Naive B cell (primary cell): ENCODE data around the gene CRMP1. TPM values are rescaled to one million over a fixed set of nuclear protein-coding genes. Genes with fewer than 3 reads are reported as not detected.

Experiments used
- ATAC-seq, 2 donors: fragments of 150-1000 bp; cut with Tn5 transposase; 2 replicates each; pipeline ENCODE4 v1.10.0; 2021; ENCODE audit warnings: low read depth in 2 of 2, mild to moderate bottlenecking in 2 of 2, moderate library complexity in 2 of 2
- DNase-seq: peaks from one replicate; pipeline ENCODE4 v3.0.0; 2022
- H3K27ac Mint-ChIP-seq, 6 donors: one replicate each; pipeline ENCODE4 v1.8.0; 2020 to 2022; ENCODE audit warnings: mild to moderate bottlenecking in 6 of 6, mixed read lengths in 6 of 6, moderate library complexity in 5 of 6, inconsistent platforms in 2 of 6
- H3K27me3 Mint-ChIP-seq, 3 donors: one replicate each; pipeline ENCODE4 v1.8.0; 2021 to 2022; ENCODE audit warnings: mixed read lengths in 3 of 3, mild to moderate bottlenecking in 1 of 3
- H3K36me3 Mint-ChIP-seq, 2 donors: one replicate each; pipeline ENCODE4 v1.8.0; 2020 to 2022; ENCODE audit warnings: mixed read lengths in 2 of 2, inconsistent platforms in 1 of 2, mild to moderate bottlenecking in 1 of 2
- H3K4me1 Mint-ChIP-seq, 3 donors: one replicate each; pipeline ENCODE4 v1.8.0; 2020 to 2022; ENCODE audit warnings: mixed read lengths in 3 of 3, inconsistent platforms in 1 of 3, mild to moderate bottlenecking in 1 of 3, moderate library complexity in 1 of 3
- H3K4me3 Mint-ChIP-seq, 8 donors: one replicate each; pipeline ENCODE4 v1.8.0; 2020 to 2022; ENCODE audit warnings: mild to moderate bottlenecking in 8 of 8, mixed read lengths in 8 of 8, moderate library complexity in 8 of 8, inconsistent platforms in 2 of 8
- H3K9me3 Mint-ChIP-seq, 7 donors: one replicate each; pipeline ENCODE4 v1.8.0; 2020 to 2022; ENCODE audit warnings: mixed read lengths in 7 of 7, mild to moderate bottlenecking in 5 of 7, inconsistent platforms in 2 of 7, moderate library complexity in 1 of 7
- polyA plus RNA-seq, 6 donors: library from polyadenylated mRNA; unstranded; fragments of 300-500 nt; fragmentation: Illumina TruSeq; gene quantifications; one replicate each; pipeline ENCODE4 v1.2.3, GENCODE V29; 2021; ENCODE audit warnings: low read depth in 6 of 6

Gene CRMP1
- polyA plus RNA-seq, 6 donors from 2014 or later, result 0.49 to 3.5 (median 1.3) TPM; not detected in 1

DNA sequence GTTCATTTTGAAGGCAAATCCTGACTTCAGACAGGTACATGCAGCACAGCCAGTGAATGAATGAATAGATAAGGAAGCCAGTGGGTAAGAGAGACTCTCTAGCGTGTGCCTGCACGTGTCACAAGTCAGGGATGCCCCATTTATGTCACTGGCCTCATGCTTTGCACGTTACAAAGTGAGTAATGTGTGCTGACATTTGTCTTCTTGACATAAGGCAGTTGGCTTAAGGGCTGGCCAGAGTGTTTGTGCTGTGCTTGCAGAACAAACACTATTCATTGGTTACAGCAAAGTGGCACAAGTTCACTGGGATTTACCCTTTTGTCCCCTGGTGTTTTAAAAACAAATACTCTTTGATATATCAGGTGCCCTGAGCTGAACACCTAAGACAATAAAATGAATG lies 55.9 kb downstream of the CRMP1 start:
- H3K4me3 Mint-ChIP-seq, result no peak overlapping the region
- no peaks in the 10 kb centered on the region for H3K36me3 Mint-ChIP-seq
- no peaks in the 10 kb centered on the region for H3K9me3 Mint-ChIP-seq
- ATAC-seq (no peak), DNase-seq (no peak)
- H3K27me3 Mint-ChIP-seq, result peaks cover 0 to 5% (median 4%) of the 10 kb centered on the region in 3 donors
- H3K4me1 Mint-ChIP-seq, result no peaks in the 10 kb centered on the region
- no peak overlapping the region for H3K27ac Mint-ChIP-seq

DNA sequence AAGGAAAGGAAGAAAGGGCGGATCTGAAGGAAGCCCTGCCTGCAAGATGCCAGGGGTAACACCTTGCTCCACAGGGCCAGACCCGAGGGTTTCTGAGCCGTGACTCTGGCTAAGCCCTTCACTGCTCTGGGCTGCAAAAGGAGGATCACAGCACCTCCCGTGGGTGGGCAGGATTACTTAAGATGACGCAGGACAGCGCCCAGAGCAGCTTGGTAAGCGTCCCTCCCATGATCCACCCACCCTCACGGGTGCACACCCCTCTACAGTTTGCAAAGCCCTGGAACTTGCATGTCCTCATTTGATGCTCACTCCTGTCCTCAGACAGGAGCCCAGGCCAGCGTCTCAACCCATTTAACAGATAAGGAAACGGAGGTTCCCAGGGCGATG lies 64.9 kb downstream of the CRMP1 start:
- H3K9me3 Mint-ChIP-seq, result peaks cover 0 to 4% (median 0%) of the 10 kb centered on the region in 7 donors
- H3K4me1 Mint-ChIP-seq, result peaks cover 3 to 13% (median 3%) of the 10 kb centered on the region in 3 donors
- H3K4me3 Mint-ChIP-seq, result peak overlapping the region in 1 of 8 donors; percentile 22
- no peak for DNase-seq
- ATAC-seq, result no peak
- no peaks in the 10 kb centered on the region for H3K36me3 Mint-ChIP-seq
- no peak overlapping the region for H3K27ac Mint-ChIP-seq
- peaks cover 0 to 11% (median 4%) of the 10 kb centered on the region in 3 donors for H3K27me3 Mint-ChIP-seq

DNA sequence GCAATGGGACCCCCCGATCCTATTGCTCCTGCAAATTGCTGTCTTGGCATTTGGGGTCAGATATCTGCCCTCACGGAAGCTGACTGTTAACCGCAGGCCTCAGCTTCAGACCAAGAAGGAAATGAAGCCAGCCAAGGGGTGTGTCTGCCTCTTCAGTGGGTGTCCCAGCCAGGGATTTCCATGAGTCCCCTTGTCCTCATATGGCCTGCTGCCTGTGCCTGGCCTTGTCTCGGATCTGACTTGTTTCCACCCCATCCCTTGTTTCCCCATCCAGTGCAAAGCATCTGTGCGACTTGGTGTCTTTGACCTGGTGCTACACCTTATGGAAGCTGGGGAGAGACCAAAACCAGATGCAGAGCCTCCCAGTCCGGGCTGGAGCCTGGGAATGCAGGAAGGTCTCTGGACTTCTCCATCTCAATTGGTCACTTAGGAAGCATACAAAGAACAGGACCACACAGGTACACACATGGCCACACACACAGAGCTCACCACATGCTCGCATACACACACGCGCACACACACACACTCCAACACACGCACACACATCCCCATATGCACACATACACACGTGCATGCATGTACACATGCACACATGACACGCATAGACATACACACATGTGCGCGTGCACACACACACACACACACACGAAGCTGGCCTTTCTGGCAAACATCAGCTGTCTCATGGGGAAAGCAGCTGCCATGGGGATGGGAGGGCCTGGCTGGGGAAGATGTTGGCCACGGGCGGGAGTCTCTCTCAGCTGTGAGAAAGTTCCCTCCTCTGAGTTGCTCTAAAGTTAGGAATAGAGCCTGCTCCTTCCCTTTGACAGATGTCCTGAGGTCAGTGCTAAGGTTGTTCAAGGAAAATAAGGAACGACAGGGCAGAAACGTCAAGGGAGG lies 65.5 kb downstream of the CRMP1 start:
- H3K27ac Mint-ChIP-seq, result peak overlapping the region in 1 of 6 donors; percentile 77
- no peak overlapping the region for H3K4me3 Mint-ChIP-seq
- H3K36me3 Mint-ChIP-seq, result no peaks in the 10 kb centered on the region
- no peak for DNase-seq
- peaks cover 0 to 11% (median 4%) of the 10 kb centered on the region in 3 donors for H3K27me3 Mint-ChIP-seq
- no peak for ATAC-seq
- peaks cover 8 to 19% (median 9%) of the 10 kb centered on the region in 3 donors for H3K4me1 Mint-ChIP-seq
- H3K9me3 Mint-ChIP-seq, result peaks cover 0 to 4% (median 0%) of the 10 kb centered on the region in 7 donors

DNA sequence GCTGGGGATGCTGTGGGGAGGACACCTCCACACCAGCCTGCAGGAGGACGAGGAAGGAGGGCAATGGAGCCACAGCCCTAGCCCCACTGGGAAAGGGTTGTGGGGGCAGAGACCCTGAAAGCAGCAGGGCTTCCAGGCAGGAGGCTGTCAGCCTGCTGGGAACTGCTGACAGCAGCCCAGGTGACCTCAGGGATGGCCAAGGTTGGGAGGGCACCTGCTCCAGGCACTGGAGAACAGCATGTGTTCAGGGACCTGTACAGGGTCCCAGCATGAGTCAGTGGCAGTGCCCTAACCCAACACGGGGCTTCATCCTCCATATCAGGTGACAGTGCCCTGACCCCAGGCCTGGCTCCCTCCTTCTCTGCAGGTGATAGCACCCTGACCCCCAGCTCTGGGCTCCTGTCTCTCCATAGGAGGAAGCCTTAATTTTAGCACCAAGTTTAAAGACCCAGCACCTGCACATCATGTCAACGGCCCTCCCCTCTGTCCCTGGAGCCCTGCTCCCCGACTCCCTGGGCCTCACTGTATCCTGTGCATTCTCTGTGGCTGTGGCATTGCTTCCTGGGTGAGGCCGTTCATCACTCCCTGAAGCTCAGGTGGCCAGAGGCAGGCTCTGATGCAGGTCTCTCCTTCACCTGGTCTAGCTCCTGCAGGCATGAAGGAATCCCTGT lies 66.3 kb downstream of the CRMP1 start:
- peaks cover 12 to 19% (median 17%) of the 10 kb centered on the region in 3 donors for H3K4me1 Mint-ChIP-seq
- H3K36me3 Mint-ChIP-seq, result no peaks in the 10 kb centered on the region
- DNase-seq, result no peak
- no peak for ATAC-seq
- H3K4me3 Mint-ChIP-seq, result no peak overlapping the region
- H3K9me3 Mint-ChIP-seq, result peaks cover 0 to 4% (median 0%) of the 10 kb centered on the region in 7 donors
- H3K27me3 Mint-ChIP-seq, result peaks cover 0 to 11% (median 4%) of the 10 kb centered on the region in 3 donors
- no peak overlapping the region for H3K27ac Mint-ChIP-seq

DNA sequence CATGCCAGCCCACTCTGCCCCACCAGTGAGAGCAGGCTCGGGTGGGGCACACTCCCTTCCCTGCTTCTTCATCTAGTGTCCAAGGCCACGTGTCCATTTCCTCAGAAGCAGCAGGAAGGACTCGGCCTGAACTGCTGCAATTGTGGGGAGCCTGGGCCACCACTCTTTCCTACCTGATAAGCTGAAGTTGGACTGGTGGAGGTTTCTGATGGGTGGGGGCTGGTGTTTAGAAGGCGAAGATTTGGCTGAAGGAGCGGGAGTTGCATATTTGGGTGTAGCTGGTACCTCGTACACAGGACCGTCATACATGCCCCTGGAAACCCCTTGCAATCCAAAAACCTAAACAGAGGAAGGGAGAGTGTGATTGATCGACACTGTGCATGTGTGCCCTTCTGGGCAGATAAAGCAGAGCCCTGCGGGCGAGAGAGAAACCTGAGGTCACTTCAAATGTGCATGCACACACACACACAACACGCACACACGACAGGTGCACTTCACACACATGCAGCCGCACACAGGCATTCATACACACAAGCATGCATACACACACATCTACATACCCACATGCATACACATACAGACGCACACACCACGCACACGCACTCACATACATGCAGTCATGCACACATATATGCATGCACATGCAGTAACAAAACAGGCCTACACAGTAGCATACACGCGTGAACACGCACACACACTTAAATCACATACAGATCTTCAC lies 67.4 kb downstream of the CRMP1 start:
- peaks cover 0 to 11% (median 4%) of the 10 kb centered on the region in 3 donors for H3K27me3 Mint-ChIP-seq
- no peak overlapping the region for H3K27ac Mint-ChIP-seq

GRCh38 chr4:5824635-5825034 lies 68.3 kb downstream of the CRMP1 start:
- DNase-seq, result no peak
- H3K27me3 Mint-ChIP-seq, result peaks cover 0 to 11% (median 4%) of the 10 kb centered on the region in 3 donors

More for the DNA sequence above, 67.4 kb downstream of the CRMP1 start:
- Mint-ChIP-seq H3K4me3 (no peak overlapping the region), H3K4me1 (peaks cover 12 to 19% (median 17%) of the 10 kb centered on the region in 3 donors), H3K9me3 (peaks cover 0 to 4% (median 0%) of the 10 kb centered on the region in 7 donors), H3K36me3 (no peaks in the 10 kb centered on the region)
- no peak for ATAC-seq
- DNase-seq, result no peak

DNA sequence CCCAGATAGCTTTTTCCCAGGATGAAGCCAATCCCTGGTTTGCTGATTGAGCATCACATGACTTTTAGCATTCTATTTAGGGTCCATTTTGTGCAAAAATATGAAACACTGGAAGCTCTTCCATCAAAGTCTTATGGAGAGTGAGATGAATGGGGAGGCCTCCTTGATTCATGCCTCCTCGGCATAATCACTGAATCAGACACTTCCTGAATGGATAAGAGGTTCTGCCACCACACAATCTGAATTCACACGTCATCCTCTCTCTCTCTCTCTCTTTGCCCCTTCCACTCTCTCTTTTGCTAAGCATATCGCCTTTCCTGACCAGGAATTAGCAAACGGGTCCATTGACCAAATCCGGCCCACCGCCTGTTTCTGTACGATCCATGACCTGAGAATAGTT lies 68.7 kb downstream of the CRMP1 start:
- Mint-ChIP-seq H3K4me1 (peaks cover 12 to 19% (median 17%) of the 10 kb centered on the region in 3 donors), H3K4me3 (no peak overlapping the region), H3K27me3 (peaks cover 0 to 11% (median 4%) of the 10 kb centered on the region in 3 donors), H3K27ac (no peak overlapping the region), H3K9me3 (peaks cover 0 to 4% (median 0%) of the 10 kb centered on the region in 7 donors), H3K36me3 (no peaks in the 10 kb centered on the region)
- DNase-seq, result no peak
- ATAC-seq, result no peak

More at GRCh38 chr4:5824635-5825034, 68.3 kb downstream of the CRMP1 start:
- H3K9me3 Mint-ChIP-seq, result peaks cover 0 to 4% (median 0%) of the 10 kb centered on the region in 7 donors
- ATAC-seq, result no peak
- peaks cover 12 to 19% (median 17%) of the 10 kb centered on the region in 3 donors for H3K4me1 Mint-ChIP-seq
- H3K27ac Mint-ChIP-seq, result no peak overlapping the region
- peak overlapping the region in 1 of 8 donors; percentile 13 for H3K4me3 Mint-ChIP-seq
- H3K36me3 Mint-ChIP-seq, result no peaks in the 10 kb centered on the region

GRCh38 chr4:5823542-5824211 lies 69.2 kb downstream of the CRMP1 start:
- H3K4me3 Mint-ChIP-seq, result no peak overlapping the region
- H3K27me3 Mint-ChIP-seq, result peaks cover 0 to 11% (median 4%) of the 10 kb centered on the region in 3 donors
- ATAC-seq (no peak), DNase-seq (no peak)
- H3K9me3 Mint-ChIP-seq, result peaks cover 0 to 4% (median 0%) of the 10 kb centered on the region in 7 donors
- peak overlapping the region in 1 of 6 donors; percentile 10 for H3K27ac Mint-ChIP-seq
- no peaks in the 10 kb centered on the region for H3K36me3 Mint-ChIP-seq
- peaks cover 12 to 19% (median 17%) of the 10 kb centered on the region in 3 donors for H3K4me1 Mint-ChIP-seq

DNA sequence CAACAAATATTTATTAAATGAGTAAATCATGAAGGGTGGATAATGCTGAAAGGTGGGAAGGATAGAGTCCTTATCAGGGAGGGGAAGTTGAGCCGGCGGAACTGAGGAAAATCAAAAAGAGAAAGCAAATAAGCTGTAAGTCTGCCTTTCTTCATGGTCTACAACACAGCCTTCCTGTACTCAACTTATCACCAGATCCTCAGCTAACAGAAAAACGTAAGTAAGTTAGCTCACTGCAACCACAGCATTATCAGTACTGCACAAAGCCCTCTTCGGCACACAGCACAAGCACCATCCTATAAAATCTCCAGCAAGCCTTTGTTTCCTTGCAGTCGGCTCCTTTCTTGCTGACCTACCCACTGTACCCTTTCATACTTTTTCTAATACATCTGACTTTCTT lies 70.3 kb downstream of the CRMP1 start:
- H3K4me1 Mint-ChIP-seq, result peaks cover 12 to 17% (median 17%) of the 10 kb centered on the region in 3 donors
- H3K36me3 Mint-ChIP-seq, result no peaks in the 10 kb centered on the region
- ATAC-seq (peak in 1 of 2 donors; percentile 33), DNase-seq (no peak)
- peak overlapping the region in 3 of 8 donors; percentile 13 to 37 (median 30) for H3K4me3 Mint-ChIP-seq
- no peaks in the 10 kb centered on the region for H3K9me3 Mint-ChIP-seq
- peaks cover 0 to 9% (median 4%) of the 10 kb centered on the region in 3 donors for H3K27me3 Mint-ChIP-seq
- peak overlapping the region in 1 of 6 donors; percentile 76 for H3K27ac Mint-ChIP-seq

DNA sequence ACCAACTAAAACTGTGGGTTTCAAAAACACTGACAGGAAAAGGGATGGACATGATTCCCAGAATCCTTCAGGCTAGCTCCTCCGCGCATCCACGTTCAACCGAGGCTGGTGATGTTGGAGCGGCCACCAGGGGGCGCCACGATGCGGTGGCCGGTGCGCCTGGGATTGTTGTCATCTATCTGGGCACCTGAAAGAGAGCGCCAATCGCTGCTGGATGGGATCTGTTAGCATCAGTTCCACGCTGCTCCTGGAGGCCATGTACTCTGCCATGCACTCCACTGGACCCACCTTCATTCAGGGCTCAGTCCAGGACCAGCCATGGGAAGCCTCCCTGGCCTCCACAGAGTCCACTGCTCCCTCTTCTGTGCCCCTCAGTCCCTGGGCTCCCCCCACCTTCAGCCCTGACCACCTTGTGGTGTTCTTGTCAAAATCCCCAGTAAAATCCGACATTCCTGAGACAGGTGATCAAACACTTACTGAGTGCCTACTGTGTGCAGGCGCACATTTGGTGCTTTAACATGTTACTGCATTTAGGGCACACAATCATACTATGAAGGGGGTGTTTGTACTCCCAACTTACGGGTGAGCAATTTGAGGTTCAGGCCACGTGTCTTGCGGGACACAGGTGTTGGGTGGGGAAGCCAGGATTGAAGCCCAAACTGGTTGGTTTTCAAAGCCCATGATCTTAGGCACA lies 71.1 kb downstream of the CRMP1 start:
- peaks cover under 1 to 4% (median 2%) of the 10 kb centered on the region in 3 donors for H3K27me3 Mint-ChIP-seq
- no peaks in the 10 kb centered on the region for H3K9me3 Mint-ChIP-seq
- DNase-seq (no peak), ATAC-seq (no peak)
- peak overlapping the region in 1 of 8 donors; percentile 17 for H3K4me3 Mint-ChIP-seq
- no peaks in the 10 kb centered on the region for H3K36me3 Mint-ChIP-seq
- peak overlapping the region in 1 of 6 donors; percentile 60 for H3K27ac Mint-ChIP-seq
- peaks cover 9 to 15% (median 9%) of the 10 kb centered on the region in 3 donors for H3K4me1 Mint-ChIP-seq

GRCh38 chr4:5816851-5817375 lies 76.0 kb downstream of the CRMP1 start:
- Mint-ChIP-seq H3K27me3 (peaks cover 0 to 16% (median 7%) of the 10 kb centered on the region in 3 donors), H3K4me1 (peaks cover 0 to 3% (median 2%) of the 10 kb centered on the region in 3 donors), H3K36me3 (no peaks in the 10 kb centered on the region), H3K9me3 (no peaks in the 10 kb centered on the region), H3K27ac (no peak overlapping the region), H3K4me3 (no peak overlapping the region)
- ATAC-seq, result no peak
- no peak for DNase-seq

GRCh38 chr4:5816101-5816500 lies 76.8 kb downstream of the CRMP1 start:
- Mint-ChIP-seq H3K4me1 (no peaks in the 10 kb centered on the region), H3K27ac (no peak overlapping the region), H3K27me3 (peaks cover 0 to 16% (median 7%) of the 10 kb centered on the region in 3 donors), H3K4me3 (no peak overlapping the region), H3K9me3 (no peaks in the 10 kb centered on the region), H3K36me3 (no peaks in the 10 kb centered on the region)
- DNase-seq, result no peak
- no peak for ATAC-seq
